WERI-Rb-1 (cell line): ENCODE data around the gene MGAT5.
A peak's percentile ranks its signal among the peaks of the same experiment; 100 is the strongest.

ENCODE experiments used
- DNase-seq: peaks from one replicate; pipeline ENCODE4 v3.0.0-alpha.2; 2020
- H3K27ac ChIP-seq: fragments of 250-450 bp; sonication (Bioruptor Pico); 2 replicates; pipeline ENCODE4 v1.5.1; 2020; ENCODE audit warnings: mild to moderate bottlenecking, moderate library complexity
- H3K27me3 ChIP-seq: fragments of 250-450 bp; sonication (Bioruptor Pico); 2 replicates; pipeline ENCODE4 v1.5.1; 2021; ENCODE audit warnings: mild to moderate bottlenecking, low read depth, moderate library complexity; ENCODE audit not compliant: insufficient read depth, severe bottlenecking
- H3K36me3 ChIP-seq: fragments of 250-450 bp; sonication (Bioruptor Pico); 2 replicates; pipeline ENCODE4 v1.5.1; 2020; ENCODE audit warnings: mild to moderate bottlenecking, moderate library complexity
- H3K4me3 ChIP-seq: 2 replicates; pipeline ENCODE4 v1.5.1; 2011; ENCODE audit warnings: low read depth, mild to moderate bottlenecking, control low read depth, low read length
- H3K9me3 ChIP-seq: fragments of 250-450 bp; sonication (Bioruptor Pico); 2 replicates; pipeline ENCODE4 v1.5.1; 2021; ENCODE audit warnings: mild to moderate bottlenecking, moderate library complexity; ENCODE audit not compliant: severe bottlenecking
- CTCF ChIP-seq: IDR thresholded peaks from 2 replicates; pipeline ENCODE4 v1.5.1; 2011; ENCODE audit warnings: low read depth, mild to moderate bottlenecking, control low read depth, inconsistent platforms, low read length

The MGAT5 gene

GRCh38 chr2:134275058-134275862 lies 21.4 kb downstream of the MGAT5 start:
- no peak for DNase-seq
- no peak overlapping the region for H3K4me3 ChIP-seq
- H3K9me3 ChIP-seq: no peaks in the 10 kb centered on the region
- no peak for TF ChIP-seq CTCF
- peaks cover 18% of the 10 kb centered on the region for H3K36me3 ChIP-seq
- H3K27ac ChIP-seq: no peak overlapping the region
- H3K27me3 ChIP-seq: no peaks in the 10 kb centered on the region

GRCh38 chr2:134276381-134277172 lies 22.7 kb downstream of the MGAT5 start:
- Histone ChIP-seq H3K4me3 (no peak overlapping the region), H3K27ac (no peak overlapping the region), H3K36me3 (peaks cover 9% of the 10 kb centered on the region; the same call in 1 of the 2 replicates), H3K9me3 (no peaks in the 10 kb centered on the region), H3K27me3 (no peaks in the 10 kb centered on the region)
- TF ChIP-seq CTCF: no peak
- DNase-seq: no peak

GRCh38 chr2:134277223-134277622 lies 23.4 kb downstream of the MGAT5 start:
- no peaks in the 10 kb centered on the region for H3K27me3 ChIP-seq
- TF ChIP-seq CTCF: no peak
- DNase-seq: no peak
- H3K36me3 ChIP-seq: peaks cover 5% of the 10 kb centered on the region; the same call in 1 of the 2 replicates
- no peaks in the 10 kb centered on the region for H3K9me3 ChIP-seq
- H3K4me3 ChIP-seq: no peak overlapping the region
- H3K27ac ChIP-seq: no peak overlapping the region

GRCh38 chr2:134278553-134278952 lies 24.7 kb downstream of the MGAT5 start:
- no peak for TF ChIP-seq CTCF
- Histone ChIP-seq H3K36me3 (peaks cover 5% of the 10 kb centered on the region; the same call in 1 of the 2 replicates), H3K4me3 (no peak overlapping the region), H3K27ac (no peak overlapping the region), H3K27me3 (no peaks in the 10 kb centered on the region), H3K9me3 (no peaks in the 10 kb centered on the region)
- DNase-seq: no peak

- DNase-seq: no peak
- Histone ChIP-seq H3K4me3 (no peak overlapping the region), H3K27me3 (no peaks in the 10 kb centered on the region), H3K36me3 (peaks cover 5% of the 10 kb centered on the region; the same call in 1 of the 2 replicates), H3K27ac (peak overlapping the region; percentile 27; the same call in 1 of the 2 replicates), H3K9me3 (no peaks in the 10 kb centered on the region)
- TF ChIP-seq CTCF: no peak
These were observed 25.5 kb downstream of the MGAT5 start for GRCh38 chr2:134279417-134279816.
